ENCODE data around the gene MRPL51. TPM values are rescaled to one million over a fixed set of nuclear protein-coding genes. Genes with fewer than 3 reads are reported as not detected.
"Not testable (repeated sequence)": the region's sequence is repeated elsewhere in the genome, so short reads cannot be mapped to it uniquely, and the experiment has no call there.

MRPL51 gene
- total and polyA plus RNA-seq, 10 of the 15 experiments (the other 5 are each of a cell fraction or from before 2014, with no cell fraction given) = 137 to 1,202 (median 267) TPM

GRCh38 chr12:6493497-6494257, 615 bp upstream of the MRPL51 start, which contains the start of gene NCAPD2 (continued):
- TF ChIP-seq, protein P1, sequence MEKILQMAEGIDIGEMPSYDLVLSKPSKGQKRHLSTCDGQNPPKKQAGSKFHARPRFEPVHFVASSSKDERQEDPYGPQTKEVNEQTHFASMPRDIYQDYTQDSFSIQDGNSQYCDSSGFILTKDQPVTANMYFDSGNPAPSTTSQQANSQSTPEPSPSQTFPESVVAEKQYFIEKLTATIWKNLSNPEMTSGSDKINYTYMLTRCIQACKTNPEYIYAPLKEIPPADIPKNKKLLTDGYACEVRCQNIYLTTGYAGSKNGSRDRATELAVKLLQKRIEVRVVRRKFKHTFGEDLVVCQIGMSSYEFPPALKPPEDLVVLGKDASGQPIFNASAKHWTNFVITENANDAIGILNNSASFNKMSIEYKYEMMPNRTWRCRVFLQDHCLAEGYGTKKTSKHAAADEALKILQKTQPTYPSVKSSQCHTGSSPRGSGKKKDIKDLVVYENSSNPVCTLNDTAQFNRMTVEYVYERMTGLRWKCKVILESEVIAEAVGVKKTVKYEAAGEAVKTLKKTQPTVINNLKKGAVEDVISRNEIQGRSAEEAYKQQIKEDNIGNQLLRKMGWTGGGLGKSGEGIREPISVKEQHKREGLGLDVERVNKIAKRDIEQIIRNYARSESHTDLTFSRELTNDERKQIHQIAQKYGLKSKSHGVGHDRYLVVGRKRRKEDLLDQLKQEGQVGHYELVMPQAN (conservative IDR thresholded peaks at IDR 0.05) = peak; percentile 93
- TF ChIP-seq GATAD2B (conservative IDR thresholded peaks at IDR 0.05; ENCODE audit: low read depth) (0 out of 2 replicates have a peak, but pooled peaks have one; percentile 58), REST (IDR thresholded peaks at IDR 0.05; ENCODE audit: low read depth, low read length) (no peak), SP1 (IDR thresholded peaks at IDR 0.05; ENCODE audit: low read depth, low read length) (peak; percentile 85), HCFC1 (IDR thresholded peaks at IDR 0.05; ENCODE audit: low read length) (peak; percentile 29; the same call in 1 of the 2 replicates), MEF2A (IDR thresholded peaks at IDR 0.05; ENCODE audit: insufficient read depth, low read depth, low read length) (no peak), DPF2 (IDR thresholded peaks at IDR 0.05) (no peak; the same call in 1 of the 2 replicates), MTA2 (IDR thresholded peaks at IDR 0.05; ENCODE audit: low read depth) (no peak)
- TF ChIP-seq, protein P2, sequence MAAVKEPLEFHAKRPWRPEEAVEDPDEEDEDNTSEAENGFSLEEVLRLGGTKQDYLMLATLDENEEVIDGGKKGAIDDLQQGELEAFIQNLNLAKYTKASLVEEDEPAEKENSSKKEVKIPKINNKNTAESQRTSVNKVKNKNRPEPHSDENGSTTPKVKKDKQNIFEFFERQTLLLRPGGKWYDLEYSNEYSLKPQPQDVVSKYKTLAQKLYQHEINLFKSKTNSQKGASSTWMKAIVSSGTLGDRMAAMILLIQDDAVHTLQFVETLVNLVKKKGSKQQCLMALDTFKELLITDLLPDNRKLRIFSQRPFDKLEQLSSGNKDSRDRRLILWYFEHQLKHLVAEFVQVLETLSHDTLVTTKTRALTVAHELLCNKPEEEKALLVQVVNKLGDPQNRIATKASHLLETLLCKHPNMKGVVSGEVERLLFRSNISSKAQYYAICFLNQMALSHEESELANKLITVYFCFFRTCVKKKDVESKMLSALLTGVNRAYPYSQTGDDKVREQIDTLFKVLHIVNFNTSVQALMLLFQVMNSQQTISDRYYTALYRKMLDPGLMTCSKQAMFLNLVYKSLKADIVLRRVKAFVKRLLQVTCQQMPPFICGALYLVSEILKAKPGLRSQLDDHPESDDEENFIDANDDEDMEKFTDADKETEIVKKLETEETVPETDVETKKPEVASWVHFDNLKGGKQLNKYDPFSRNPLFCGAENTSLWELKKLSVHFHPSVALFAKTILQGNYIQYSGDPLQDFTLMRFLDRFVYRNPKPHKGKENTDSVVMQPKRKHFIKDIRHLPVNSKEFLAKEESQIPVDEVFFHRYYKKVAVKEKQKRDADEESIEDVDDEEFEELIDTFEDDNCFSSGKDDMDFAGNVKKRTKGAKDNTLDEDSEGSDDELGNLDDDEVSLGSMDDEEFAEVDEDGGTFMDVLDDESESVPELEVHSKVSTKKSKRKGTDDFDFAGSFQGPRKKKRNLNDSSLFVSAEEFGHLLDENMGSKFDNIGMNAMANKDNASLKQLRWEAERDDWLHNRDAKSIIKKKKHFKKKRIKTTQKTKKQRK (IDR thresholded peaks at IDR 0.05; ENCODE audit: low read depth, low read length) = no peak
- TF ChIP-seq, protein P3, sequence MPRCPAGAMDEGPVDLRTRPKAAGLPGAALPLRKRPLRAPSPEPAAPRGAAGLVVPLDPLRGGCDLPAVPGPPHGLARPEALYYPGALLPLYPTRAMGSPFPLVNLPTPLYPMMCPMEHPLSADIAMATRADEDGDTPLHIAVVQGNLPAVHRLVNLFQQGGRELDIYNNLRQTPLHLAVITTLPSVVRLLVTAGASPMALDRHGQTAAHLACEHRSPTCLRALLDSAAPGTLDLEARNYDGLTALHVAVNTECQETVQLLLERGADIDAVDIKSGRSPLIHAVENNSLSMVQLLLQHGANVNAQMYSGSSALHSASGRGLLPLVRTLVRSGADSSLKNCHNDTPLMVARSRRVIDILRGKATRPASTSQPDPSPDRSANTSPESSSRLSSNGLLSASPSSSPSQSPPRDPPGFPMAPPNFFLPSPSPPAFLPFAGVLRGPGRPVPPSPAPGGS (IDR thresholded peaks at IDR 0.05; ENCODE audit: borderline replicate concordance, insufficient read depth, low read depth, low read length, poor library complexity, severe bottlenecking) = no peak

- H3K36me3 ChIP-seq (ENCODE audit: control insufficient read depth in 2 of 2, insufficient read depth in 2 of 2, low read length in 1 of 2); H3K27me3 ChIP-seq (replicated peaks in 1 of 2; ENCODE audit: control insufficient read depth in 2 of 2, insufficient read depth in 2 of 2, low read length in 1 of 2); in situ Hi-C loops (cut with MboI); BruUV-seq (replicated peaks); H3K4me3 ChIP-seq; H4K20me1 ChIP-seq (ENCODE audit: control insufficient read depth, insufficient read depth); H3K9me3 ChIP-seq (replicated peaks; ENCODE audit: control insufficient read depth, insufficient read depth, low read length); H3K9ac ChIP-seq (ENCODE audit: control insufficient read depth, insufficient read depth, low read length); FAIRE-seq; DNase-seq (ENCODE audit: low read depth, low spot score); H3K4me2 ChIP-seq (ENCODE audit: control insufficient read depth, insufficient read depth); H2AFZ ChIP-seq (ENCODE audit: control insufficient read depth, low read depth, low read length); ATAC-seq; H3K4me1 ChIP-seq (ENCODE audit: control insufficient read depth, insufficient read depth, low read length); H3K27ac ChIP-seq (ENCODE audit: control insufficient read depth, insufficient read depth): not testable (repeated sequence)
- WGBS (ENCODE audit: insufficient coverage, insufficient replicate concordance, low lambda C conversion rate, missing lambda C conversion rate) = 100% methylated on average over 1 of the region's 1 CpG
- peaks cover 31% of the 10 kb centered on the region for H3K79me2 ChIP-seq (ENCODE audit: control insufficient read depth, insufficient read depth, low read length)
- SMC1A ChIA-PET (ENCODE audit: uncharacterized antibody, unreplicated experiment) = interaction anchor here (0.6 to 1.8 kb wide), 6 partner anchors 11 to 156 kb away, joined by 3 to 7 read pairs (median 4); partner anchors contain the start of gene VAMP1
- CTCF ChIA-PET = interaction anchor here (0.9 to 1.8 kb wide), 3 partner anchors 26 to 67 kb away, joined by 3 to 5 read pairs (median 4); no protein-coding TSS in a partner anchor
- intact Hi-C loops (cut with micrococcal nuclease; ENCODE audit: unreplicated experiment) = loop anchor here (5.0 kb wide), 1 partner anchor 42 kb away; the partner anchor contains the start of gene GAPDH
- POLR2A ChIA-PET = interaction anchor here (0.6 to 0.7 kb wide), 3 partner anchors 21 to 108 kb away, joined by 3 to 6 read pairs (median 3); no protein-coding TSS in a partner anchor
- RAD21 ChIA-PET (ENCODE audit: unreplicated experiment) = interaction anchor here (0.6 kb wide), 1 partner anchor 25 kb away, joined by 3 read pairs; no protein-coding TSS in a partner anchor
These were observed 2.4 kb downstream of the MRPL51 start for GRCh38 chr12:6490673-6491072.

Measured in GM12878 (cell line).